C4-2B (cell line): ENCODE data around the gene IQSEC1.

Source experiments
- H3K27ac ChIP-seq: fragments of 450-650 bp; 2 replicates; pipeline ENCODE4 v1.5.1; 2017
- CTCF ChIP-seq: fragments of 450-650 bp; conservative IDR thresholded peaks from 2 replicates; pipeline ENCODE4 v1.5.1; 2017; ENCODE audit warnings: mild to moderate bottlenecking
- ZFX ChIP-seq: fragments of 450-650 bp; IDR thresholded peaks from 2 replicates; pipeline ENCODE4 v1.6.1; 2017

IQSEC1 gene

GRCh38 chr3:13087320-13087990 is 14.2 kb upstream of the IQSEC1 start:
- H3K27ac ChIP-seq = no peak overlapping the region
- no peak for TF ChIP-seq ZFX
- TF ChIP-seq CTCF = no peak

- no peak overlapping the region for H3K27ac ChIP-seq
- no peak for TF ChIP-seq CTCF
- no peak for TF ChIP-seq ZFX
Observed at GRCh38 chr3:13086531-13086981, 13.3 kb upstream of the IQSEC1 start.

- TF ChIP-seq CTCF = no peak
- no peak for TF ChIP-seq ZFX
- H3K27ac ChIP-seq = no peak overlapping the region
Observed at GRCh38 chr3:13085846-13086179, 12.6 kb upstream of the IQSEC1 start.

GRCh38 chr3:13085081-13085845 is 12.0 kb upstream of the IQSEC1 start:
- TF ChIP-seq ZFX (no peak), CTCF (no peak)
- H3K27ac ChIP-seq = no peak overlapping the region

GRCh38 chr3:13083898-13084297 is 10.7 kb upstream of the IQSEC1 start:
- TF ChIP-seq CTCF (no peak), ZFX (no peak)
- no peak overlapping the region for H3K27ac ChIP-seq

GRCh38 chr3:13083254-13083653 is 10.0 kb upstream of the IQSEC1 start:
- TF ChIP-seq ZFX (no peak), CTCF (no peak)
- H3K27ac ChIP-seq = no peak overlapping the region

- H3K27ac ChIP-seq = no peak overlapping the region
- no peak for TF ChIP-seq CTCF
Observed at GRCh38 chr3:13082677-13083076, 9.4 kb upstream of the IQSEC1 start.
